ENCODE data around the gene STXBP5.

DNA sequence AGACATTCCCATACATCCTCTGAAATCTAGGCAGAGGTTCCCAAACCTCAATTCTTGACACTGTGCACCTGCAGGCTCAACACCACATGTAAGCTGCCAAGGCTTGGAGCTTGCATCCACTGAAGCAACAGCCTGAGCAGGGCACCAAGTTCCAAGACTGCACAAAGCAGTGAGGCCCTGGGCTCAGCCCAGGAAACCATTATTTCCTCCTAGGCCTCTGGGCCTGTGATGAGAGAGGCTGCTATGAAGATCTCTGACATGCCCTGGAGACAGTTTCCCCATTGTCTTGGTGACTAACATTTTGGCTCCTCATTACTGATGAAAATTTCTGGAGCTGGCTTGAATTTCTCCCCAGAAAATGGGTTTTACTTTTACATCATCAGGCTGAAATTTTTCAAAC, 196.8 kb downstream of the STXBP5 start:
- TF ChIP-seq POLR2A (IDR thresholded peaks at IDR 0.05; ENCODE audit: low read depth, low read length) (no peak), POLR2AphosphoS5 (IDR thresholded peaks at IDR 0.05; ENCODE audit: low read depth, low read length) (no peak)

All from GM12892 (cell line).